Fibroblast of the aortic adventitia (primary cell): ENCODE data around the gene SETBP1. TPM values are rescaled to one million over a fixed set of nuclear protein-coding genes. Genes with fewer than 3 reads are reported as not detected.

Experiments
- DNase-seq: peaks from one replicate; pipeline ENCODE4 v3.0.0-alpha.2; 2010; ENCODE audit warnings: low read depth
- H3K4me3 ChIP-seq: 2 replicates; pipeline ENCODE4 v1.5.1; 2011; ENCODE audit warnings: low read depth, mild to moderate bottlenecking, control low read depth, low read length, moderate library complexity
- CTCF ChIP-seq: IDR thresholded peaks from 2 replicates; pipeline ENCODE4 v1.5.1; 2011; ENCODE audit warnings: mild to moderate bottlenecking, low read length, control low read depth, inconsistent platforms; ENCODE audit not compliant: insufficient read depth
- total RNA-seq: library from RNA; depleted of rRNA; stranded (reverse); fragments of >200 nt; gene quantifications from 2 replicates; pipeline ENCODE4 v1.2.3, GENCODE V29; 2012; ENCODE audit warnings: low replicate concordance

SETBP1 gene
- total RNA-seq, 1 donor = 10.5 TPM

DNA sequence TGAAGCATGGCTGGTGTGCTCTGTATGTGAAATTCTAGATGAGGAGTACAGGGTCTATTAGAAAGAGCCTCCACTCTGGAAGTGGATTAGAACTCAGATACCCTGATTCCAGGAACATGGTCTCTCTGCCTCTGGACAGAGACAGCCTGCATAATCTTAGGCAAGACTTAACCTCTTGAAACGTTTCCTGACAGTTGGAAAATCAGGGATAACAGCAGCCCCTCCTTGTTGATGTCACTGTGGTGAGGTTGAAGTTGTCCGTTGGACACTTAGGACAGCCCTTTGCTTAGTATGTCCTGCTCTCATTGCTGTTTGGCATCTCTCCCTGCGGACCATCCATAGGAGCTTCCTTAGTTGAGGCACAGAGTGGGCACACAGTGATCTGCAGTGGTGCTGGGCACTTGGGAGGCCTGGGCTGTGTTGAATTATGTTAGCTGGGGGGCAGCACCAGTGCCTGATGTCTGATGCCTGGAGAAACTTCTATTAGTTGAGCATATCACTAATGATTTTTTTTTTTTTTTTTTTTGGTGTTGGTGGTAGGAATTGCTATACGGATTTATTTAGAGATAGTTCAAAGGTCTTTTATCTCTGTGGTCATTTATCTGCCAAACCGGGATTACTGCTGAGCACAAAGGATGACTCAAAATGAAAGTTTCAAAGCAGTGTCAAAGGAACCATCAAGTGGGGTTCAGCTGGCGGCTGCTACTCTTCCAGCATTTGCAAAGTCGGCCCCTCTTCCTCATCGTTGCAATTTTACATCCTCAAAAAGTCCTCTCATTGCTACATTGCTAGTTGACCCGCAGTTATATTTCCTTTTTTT is 28.8 kb downstream of the SETBP1 start:
- no peak for TF ChIP-seq CTCF
- no peak for DNase-seq
- H3K4me3 ChIP-seq = no peak overlapping the region

- TF ChIP-seq CTCF = no peak
- no peak overlapping the region for H3K4me3 ChIP-seq
Observed at GRCh38 chr18:44710931-44711330, 30.2 kb downstream of the SETBP1 start.

GRCh38 chr18:44712025-44712424 is 31.3 kb downstream of the SETBP1 start:
- no peak for TF ChIP-seq CTCF
- no peak for DNase-seq
- no peak overlapping the region for H3K4me3 ChIP-seq

More at GRCh38 chr18:44710931-44711330, 30.2 kb downstream of the SETBP1 start:
- no peak for DNase-seq

DNA sequence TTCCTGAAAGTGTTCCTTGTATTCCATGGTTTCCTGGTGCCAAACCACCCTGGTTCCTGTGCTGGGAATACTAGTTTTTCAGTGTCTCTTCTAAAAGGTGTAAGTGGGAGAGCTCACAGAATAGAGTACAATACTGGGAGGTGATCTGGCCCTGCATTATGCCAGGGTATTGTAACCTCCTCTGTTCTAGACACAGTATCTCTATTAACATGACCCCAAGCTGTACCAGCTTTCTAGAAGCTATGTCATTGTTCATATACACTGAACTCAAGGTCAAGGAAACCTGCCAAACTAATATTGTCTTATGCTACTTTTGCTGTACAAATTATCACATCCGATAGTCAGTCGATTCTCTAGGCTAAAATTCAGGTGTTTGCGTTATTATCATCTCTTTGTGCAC is 32.7 kb downstream of the SETBP1 start:
- no peak for TF ChIP-seq CTCF
- no peak overlapping the region for H3K4me3 ChIP-seq
- DNase-seq = no peak

GRCh38 chr18:44714376-44714775 is 33.7 kb downstream of the SETBP1 start:
- no peak overlapping the region for H3K4me3 ChIP-seq
- no peak for DNase-seq
- TF ChIP-seq CTCF = no peak

- TF ChIP-seq CTCF = no peak
- H3K4me3 ChIP-seq = no peak overlapping the region
- DNase-seq = peak; percentile 83
Observed at GRCh38 chr18:44715245-44715644, 34.6 kb downstream of the SETBP1 start.
